ENCODE measurements around the gene EIF4E.
"Not testable (repeated sequence)": the region's sequence is repeated elsewhere in the genome, so short reads cannot be mapped to it uniquely, and the experiment has no call there.

EIF4E gene

GRCh38 chr4:98873059-98873458 lies 55.9 kb downstream of the EIF4E start:
- no peak for DNase-seq

GRCh38 chr4:98872120-98872906 lies 56.6 kb downstream of the EIF4E start:
- DNase-seq = not testable (repeated sequence)

- no peak for DNase-seq
These were observed 61.3 kb downstream of the EIF4E start for GRCh38 chr4:98867648-98868047.

DNA sequence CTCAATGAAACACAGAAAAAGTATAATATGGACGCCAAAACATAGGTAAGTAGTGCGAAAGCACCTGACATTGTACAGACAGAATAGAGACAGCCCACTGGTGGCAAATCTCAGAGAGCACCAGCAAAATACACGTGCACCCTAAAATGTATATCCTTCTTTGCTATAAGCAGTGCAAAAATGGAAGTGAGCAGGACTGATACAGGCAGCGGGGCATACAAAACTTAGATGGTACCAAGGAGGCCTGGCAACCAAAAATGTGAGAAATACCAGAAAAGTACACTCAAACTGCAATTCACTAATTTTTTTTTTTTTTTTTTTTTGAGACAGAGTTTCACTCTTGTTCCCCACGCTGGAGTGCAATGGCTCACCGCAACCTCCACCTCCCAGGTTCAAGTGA lies 63.9 kb downstream of the EIF4E start:
- DNase-seq = no peak

DNA sequence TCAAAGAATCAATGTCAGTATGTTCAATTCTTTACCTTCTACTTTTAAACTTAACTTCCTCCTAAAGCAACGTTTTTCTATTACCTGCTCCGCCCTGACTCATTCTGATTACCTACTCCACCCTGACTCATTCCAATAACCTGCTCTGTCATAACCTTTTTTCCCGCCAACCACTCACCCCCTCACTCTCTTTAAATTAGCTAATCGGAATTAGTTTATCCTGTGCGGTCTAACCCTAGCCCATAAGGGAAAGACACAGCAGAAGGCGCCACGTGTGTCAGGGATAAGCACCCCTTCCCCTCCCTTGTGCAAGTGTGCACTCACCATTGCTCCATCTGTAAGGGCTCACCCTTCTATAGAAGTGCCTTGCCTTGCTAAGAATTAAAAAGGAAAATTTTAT lies 64.4 kb downstream of the EIF4E start:
- no peak for DNase-seq

- DNase-seq = no peak
These were observed 66.6 kb downstream of the EIF4E start for GRCh38 chr4:98862371-98862770.

DNA sequence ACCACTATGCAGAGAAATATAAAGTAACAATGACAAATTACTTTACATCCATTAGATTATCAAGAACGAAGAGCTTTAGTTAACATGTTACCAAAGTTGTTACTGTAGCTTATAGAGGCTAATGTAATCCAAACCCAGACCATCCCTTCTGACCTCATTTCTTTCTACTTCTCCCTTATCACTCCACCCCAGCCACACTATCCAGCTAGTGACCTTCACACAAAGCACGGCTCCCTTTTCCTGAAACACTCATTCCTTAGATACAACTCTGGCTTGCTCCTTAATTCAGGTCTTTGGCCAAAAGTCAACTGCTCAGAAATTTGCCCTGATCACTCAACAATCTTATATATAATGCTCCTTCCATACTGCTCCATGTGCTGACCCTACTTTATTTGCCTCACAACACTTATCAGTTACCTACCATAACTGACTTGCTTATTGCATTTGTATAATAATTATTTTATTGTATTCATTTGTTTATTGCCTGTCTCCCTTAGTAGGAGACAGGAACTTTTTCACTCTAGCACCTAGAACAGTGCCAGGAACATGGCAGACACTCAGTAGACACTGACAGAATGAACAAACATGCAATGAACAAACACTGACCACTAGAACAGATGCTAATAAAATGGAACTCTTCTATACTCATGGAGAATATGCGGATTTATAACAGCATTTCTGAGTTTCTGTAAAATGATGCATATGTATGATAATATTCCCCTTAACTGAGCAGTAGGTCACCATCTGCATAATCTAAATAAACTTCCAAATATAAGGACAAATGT lies 67.6 kb downstream of the EIF4E start:
- DNase-seq = no peak

DNA sequence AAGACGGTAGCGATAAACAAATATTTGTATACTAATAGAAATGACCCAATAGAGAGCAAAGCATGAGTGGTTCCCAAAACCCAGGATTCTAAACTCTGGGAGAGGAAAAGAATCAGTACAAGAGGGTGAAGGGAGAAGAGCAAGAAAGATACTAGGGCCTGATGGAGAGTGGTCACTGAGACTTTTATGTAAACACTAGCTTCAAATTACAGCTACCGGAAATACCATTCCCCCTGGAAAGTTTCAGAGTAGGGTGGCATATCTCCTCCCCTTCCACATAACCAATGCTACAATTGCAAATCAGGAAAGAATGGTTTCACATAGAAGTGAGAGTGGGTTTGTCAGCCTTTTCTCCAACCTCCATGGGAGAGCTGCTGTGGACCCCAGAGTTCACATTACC lies 77.1 kb downstream of the EIF4E start:
- no peak for DNase-seq

- DNase-seq = no peak
These were observed 78.0 kb downstream of the EIF4E start for GRCh38 chr4:98850937-98851336.

- DNase-seq = no peak
These were observed 80.5 kb downstream of the EIF4E start for GRCh38 chr4:98848448-98848847.

- no peak for DNase-seq
These were observed 83.0 kb downstream of the EIF4E start for GRCh38 chr4:98845960-98846359.

GRCh38 chr4:98842917-98843316 lies 86.0 kb downstream of the EIF4E start:
- not testable (repeated sequence) for DNase-seq

- no peak for DNase-seq
These were observed 89.8 kb downstream of the EIF4E start for GRCh38 chr4:98838977-98839618.

GRCh38 chr4:98838531-98838930 lies 90.4 kb downstream of the EIF4E start:
- no peak for DNase-seq

GRCh38 chr4:98833384-98833783 lies 95.5 kb downstream of the EIF4E start:
- DNase-seq = peak in 1 of 14 donors; percentile 10

- not testable (repeated sequence) for DNase-seq
These were observed 97.9 kb downstream of the EIF4E start for GRCh38 chr4:98831036-98831435.

All from C1 segment of cervical spinal cord (tissue), 14 donors.